NCI-H82 treated with DMSO at 0.1 percent for 48 hours (cell line): ENCODE data around the gene CFAP141.
"Not testable (repeated sequence)": the region's sequence is repeated elsewhere in the genome, so short reads cannot be mapped to it uniquely, and the experiment has no call there.

ENCODE experiments used
- DNase-seq: peaks from one replicate; lab custom pipeline; 2025; ENCODE audit not compliant: unreplicated experiment; lab: John Stamatoyannopoulos, UW

The CFAP141 gene

DNA sequence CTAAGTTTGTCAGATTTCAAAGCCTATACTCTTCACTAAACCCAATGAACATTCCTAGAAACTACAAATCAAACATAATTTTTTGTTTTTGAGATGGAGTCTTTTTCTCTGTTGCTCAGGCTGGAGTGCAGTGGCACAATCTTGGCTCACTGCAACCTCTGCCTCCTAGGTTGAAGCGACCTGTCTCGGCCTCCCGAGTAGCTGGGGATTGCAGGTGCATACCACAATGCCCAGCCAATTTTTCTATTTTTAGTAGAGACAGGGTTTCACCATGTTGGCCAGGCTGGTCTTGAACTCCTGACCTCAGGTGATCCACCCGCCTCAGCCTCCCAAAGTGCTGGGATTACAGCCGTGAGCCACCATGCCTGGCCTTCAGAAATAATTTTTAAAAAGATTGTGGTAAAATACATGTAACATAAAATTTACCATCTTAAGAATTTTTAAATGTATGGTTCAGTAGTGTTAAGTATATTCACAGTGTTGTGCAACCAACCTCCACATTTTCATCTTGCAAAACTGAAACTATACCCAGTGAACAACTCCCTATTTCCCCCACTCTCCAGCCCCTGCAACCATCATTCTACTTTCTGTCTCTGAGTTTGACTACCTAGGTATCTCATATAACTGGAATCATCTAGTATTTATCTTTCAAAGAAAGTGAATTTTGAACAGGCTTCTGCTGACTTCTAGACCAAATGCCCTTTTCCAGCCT is 2.7 kb upstream of the CFAP141 start:
- no peak for DNase-seq

DNA sequence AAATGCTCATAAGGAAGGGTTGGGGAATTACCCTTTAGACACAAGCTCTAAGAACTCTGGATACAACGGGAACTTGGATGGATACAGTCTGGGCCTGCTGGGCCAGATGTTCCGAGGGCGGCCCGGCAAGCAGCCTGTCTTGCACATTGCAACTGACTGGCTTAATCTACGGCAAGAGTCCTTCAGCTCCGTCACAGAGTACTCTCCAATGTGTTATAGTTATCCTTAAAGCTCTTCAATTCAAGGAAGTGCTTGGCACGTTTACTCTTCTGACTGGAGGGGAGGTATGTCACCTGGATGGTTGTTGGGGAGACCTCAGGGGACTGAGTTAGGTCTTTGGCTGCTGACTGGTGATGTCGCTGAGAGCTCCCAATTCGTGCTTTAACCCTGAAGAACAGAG is 1.1 kb upstream of the CFAP141 start:
- no peak for DNase-seq

- DNase-seq, result not testable (repeated sequence)
These were observed 355 bp downstream of the CFAP141 start for GRCh38 chr1:154205778-154206177.

DNA sequence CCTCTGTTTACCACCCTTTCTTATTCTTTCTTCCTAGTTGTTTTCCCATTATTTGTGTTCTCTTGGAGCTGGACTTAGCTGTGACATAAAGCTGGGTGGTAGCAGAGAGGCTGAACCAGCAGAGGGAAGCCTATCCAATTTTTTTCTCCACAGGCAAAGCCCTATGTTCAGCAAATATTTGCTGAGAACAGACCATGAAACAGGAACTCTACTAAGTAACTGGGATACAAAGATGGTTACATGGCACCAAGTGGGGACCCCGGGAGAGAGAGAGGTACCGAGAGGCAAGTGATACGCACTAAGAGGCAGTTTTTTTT is 6.6 kb downstream of the CFAP141 start:
- no peak for DNase-seq

DNA sequence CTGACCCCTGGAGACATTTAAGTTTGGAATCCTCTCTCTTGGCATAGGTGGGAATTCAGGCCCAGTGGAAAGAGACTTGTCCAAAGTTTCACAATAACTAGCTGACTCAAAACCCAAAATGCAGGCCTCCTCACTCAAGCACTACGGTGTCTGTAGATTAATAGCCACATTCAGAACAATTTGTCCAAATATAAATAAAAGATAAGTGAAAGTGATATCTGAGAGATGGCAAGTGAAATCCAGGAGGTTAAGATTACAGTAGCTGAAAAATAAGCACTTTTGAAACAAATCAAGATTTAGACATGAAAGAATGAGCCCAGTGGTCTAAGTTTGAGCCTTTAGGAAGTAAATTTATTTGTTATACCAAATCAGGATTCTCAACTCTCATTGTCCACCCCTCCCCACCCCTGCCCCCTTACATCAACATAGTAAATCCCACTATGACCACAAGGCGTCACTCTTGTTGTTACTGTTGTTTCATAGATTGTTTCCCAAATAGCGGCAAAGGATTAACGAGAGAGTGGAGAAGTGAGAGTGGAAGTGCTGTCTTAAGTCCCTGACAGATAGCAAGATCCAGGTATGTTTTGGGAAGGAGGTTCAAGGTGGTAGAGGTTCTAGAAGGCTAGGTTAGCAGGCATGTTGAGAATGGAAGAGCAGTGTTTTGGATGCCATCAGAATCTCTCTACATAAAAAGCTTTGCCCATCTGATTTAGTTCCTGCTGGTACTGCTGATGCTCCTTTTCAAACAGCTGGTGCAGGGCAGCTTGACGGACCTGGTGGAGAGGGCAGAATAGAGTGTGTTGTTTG is 7.2 kb downstream of the CFAP141 start:
- peak; percentile 76 for DNase-seq

GRCh38 chr1:154193821-154194220 is 12.3 kb downstream of the CFAP141 start:
- no peak for DNase-seq

DNA sequence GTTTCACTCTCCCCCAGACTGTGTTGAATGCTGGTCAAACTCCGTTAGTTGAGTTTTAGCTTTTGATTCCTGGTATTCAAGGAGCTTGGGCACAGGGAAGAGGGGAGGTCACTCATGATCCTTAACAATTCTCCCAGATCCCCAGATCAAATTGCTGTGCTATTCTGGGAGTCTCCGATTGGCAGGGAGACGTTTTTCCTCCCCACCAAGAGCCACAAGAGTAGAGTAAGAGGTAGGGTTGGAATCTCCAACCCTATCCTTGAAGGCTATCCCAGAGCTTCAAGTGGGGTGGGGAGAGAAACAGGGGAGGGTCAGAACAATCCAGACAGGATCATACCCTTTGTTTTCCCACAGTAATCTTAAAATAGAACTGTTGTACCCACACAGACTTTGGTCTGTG is 13.7 kb downstream of the CFAP141 start:
- DNase-seq, result no peak

GRCh38 chr1:154191990-154192461 is 14.1 kb downstream of the CFAP141 start, which contains the start of gene TPM3:
Gene TPM3, minus strand, starts transcription at chr1:154192100. Its CDS starts 82 bp downstream, at chr1:154192018.
- DNase-seq, result no peak

- DNase-seq, result no peak
These were observed 15.6 kb downstream of the CFAP141 start for GRCh38 chr1:154190550-154190949.

GRCh38 chr1:154186852-154187501 is 19.2 kb downstream of the CFAP141 start:
- no peak for DNase-seq

GRCh38 chr1:154186177-154186576 is 20.0 kb downstream of the CFAP141 start:
- DNase-seq, result peak; percentile 99

GRCh38 chr1:154183046-154183915 is 22.9 kb downstream of the CFAP141 start:
- peak; percentile 94 for DNase-seq

DNA sequence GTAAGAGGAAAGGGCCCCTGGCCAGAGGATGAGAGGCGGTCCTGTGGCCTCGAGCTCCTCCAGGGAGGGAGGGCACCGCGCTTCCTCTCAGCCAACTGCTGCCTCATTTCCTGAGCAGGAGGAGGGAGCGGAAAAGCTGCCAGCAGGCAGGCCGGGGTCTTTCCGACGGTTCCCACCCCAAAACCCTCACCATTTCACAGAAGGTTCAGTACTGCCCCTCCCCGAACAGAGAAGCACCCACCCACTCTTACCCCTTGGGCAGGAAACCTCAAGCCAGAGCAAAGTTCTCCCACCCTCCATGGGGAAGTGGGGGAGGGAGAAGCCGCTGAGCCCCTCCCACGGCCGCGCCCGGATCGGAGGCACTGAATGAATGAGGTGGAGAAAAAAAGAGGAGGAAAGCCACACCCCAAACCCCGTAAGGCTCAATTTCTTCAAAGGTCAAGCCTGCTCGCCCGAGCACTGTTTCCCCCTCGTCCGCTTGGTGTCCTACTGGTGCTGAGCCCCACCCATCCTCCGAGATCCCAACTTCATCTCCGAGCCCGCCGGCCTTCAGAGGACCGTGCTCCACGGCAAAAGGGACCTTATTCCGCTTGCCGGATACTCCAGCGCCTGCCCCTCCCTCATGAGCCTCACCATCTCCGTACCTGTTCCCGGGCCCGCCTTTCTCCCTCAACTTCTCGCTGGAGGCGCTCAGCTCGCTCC is 23.6 kb downstream of the CFAP141 start:
- DNase-seq, result no peak

DNA sequence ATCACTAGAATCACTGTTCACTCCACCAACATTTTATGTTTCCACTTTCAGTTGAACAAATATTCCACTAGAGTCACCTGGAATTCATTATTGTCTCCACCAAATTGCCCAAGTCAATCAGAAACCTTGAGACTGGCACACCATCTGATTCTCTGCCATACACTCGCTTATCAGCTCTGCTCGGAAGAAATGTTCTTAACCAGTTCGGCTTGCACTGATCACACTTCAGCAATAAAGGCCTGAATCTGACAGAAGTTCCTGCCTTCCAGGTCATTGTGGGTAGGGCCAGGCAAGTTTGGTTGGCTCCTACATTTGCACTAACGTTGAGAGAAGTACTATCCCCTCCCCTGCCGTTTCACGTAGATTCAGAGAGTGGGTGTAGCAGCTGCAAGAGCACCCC is 24.2 kb downstream of the CFAP141 start:
- no peak for DNase-seq

DNA sequence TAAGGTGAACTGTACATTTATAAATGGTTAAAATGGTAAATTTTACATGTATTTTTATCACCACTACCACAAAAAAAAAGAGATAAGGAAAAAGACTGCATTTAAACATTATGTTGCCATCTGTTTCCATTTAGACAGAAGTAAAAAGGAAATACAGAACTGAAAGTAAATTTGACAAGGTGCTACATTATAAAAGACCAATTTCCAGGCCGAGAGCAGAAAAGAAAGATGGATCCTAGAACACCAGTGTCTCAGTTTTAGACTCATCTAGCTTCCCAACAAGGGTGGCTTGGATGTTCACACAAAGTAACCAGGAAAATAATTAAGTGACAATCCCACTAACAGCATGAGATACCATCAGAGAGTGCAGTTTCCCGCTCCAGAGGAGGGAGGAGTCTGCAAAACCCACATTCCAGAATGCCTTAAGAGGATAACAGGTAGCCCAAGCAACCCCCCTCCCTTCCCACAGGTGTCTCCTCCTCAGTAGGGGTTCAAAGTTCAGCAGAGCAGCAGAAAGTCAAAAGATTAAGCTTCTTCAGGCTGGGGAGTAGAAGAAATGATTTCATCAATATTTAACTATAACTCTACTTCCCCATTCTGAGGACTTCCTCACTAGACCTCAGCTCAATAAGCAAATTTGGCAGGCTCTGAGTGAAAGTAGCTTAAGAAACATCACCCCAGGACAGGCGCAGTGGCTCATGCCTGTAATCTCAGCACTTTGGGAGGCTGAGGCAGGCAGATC is 26.0 kb downstream of the CFAP141 start:
- DNase-seq, result no peak

DNA sequence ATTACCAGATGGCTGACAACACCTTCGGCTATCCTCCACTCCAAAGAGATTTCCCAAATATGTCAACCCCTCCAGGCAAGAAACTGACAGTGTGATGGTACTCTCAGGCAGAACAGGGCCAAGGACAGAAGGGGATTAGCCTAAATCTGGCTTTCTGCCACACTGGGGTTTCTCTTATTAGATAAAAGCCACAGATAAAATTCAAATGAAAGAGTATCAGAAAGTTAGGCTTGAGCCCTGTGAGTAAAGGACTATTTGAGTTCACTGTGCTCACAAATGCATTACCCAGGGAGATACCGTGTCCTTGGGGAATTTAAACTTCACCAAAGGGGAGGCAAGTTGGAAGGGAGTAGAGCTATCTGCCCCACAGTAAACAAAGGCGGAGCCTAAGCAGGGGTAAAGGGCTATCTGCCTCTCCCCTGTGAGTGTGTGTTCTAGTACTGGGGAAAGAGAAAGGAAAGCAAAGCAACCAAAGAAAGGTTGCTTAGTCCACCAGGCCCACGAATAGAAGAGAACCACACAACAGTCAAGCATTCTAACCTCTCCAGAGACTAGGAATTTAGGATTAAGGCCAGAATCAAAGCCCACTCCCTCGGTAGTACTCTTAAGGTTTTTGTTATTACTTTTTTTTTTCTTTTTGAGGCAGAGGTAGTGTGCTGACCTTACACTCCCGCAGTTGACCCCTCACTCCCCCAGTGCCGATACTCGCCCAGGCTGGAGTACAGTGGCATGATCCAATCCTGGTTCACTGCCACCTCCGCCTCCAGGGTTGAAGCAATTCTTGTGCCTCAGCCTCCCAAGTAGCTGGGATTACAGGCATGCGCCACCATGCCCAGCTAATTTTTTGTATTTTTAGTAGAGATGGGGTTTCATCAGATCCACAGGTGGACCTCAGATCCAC is 27.0 kb downstream of the CFAP141 start:
- DNase-seq, result peak; percentile 94

- no peak for DNase-seq
These were observed 28.1 kb downstream of the CFAP141 start for GRCh38 chr1:154178013-154178412.

- DNase-seq, result no peak
These were observed 29.8 kb downstream of the CFAP141 start for GRCh38 chr1:154176337-154176736.

DNA sequence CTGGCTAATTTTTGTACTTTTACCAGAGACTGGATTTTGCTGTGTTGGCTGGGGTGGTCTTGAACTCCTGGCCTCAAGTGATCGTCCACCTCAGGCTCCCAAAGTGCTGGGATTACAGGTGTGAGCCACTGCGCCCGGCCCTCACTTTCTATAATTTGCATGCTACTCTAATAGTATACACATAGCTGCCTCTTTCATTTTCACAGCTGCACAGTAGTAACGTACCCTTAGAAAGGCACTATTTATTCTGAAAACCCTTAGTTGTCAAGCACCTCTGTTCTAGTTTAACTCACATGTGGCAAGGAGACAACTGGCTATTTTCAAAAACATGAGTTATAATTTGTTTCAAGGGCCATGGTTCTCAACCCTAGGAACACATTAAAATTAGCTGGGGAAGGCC is 31.5 kb downstream of the CFAP141 start:
- no peak for DNase-seq
